GM04504 (cell line): ENCODE measurements around the gene STEAP1.
"Not testable (repeated sequence)": the region's sequence is repeated elsewhere in the genome, so short reads cannot be mapped to it uniquely, and the experiment has no call there.

ENCODE experiments used
- DNase-seq: peaks from one replicate; pipeline ENCODE4 v3.0.0-alpha.2; 2012; ENCODE audit warnings: low read depth

Gene STEAP1

DNA sequence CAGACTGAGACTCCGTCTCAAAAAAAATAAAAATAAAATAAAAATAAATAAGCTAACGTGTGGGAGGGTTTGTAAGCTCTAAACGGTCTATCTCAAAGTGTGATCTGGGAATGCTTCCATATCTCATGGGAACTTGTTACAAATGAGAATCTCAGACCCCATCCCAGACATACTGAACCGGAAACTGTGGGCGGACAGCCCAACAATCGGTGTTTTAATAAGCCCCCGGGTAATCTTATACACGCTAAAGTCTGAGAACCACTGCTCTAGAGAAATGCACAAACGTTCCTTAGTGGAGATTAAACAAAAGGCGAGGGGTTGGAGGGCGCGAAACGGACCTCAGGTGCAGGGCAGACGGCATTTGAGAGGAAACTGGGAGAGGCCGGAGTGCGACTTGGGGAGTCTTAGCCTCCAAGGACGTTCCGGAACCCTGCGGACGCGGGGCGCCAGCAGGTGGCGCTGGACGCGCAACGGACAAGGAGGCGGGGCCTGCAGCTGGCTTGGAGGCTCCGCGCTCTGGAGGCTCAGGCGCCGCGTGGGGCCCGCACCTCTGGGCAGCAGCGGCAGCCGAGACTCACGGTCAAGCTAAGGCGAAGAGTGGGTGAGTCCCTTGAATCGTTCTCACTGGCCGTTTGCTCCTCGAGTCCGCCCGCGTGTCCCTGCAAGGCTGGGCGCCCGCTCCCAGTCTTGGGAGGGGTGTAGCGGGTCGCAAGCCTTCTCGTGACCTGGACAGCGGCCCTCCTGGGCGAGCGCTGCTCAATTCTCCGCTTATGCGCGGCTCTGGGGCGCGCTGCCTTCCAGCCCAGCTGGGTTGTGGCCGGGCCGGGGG, at the start of gene STEAP1:
TSS of gene STEAP1 (plus strand) at position 527 of the 829 bp plus-strand sequence. CDS start 5,320 bp downstream, outside the sequence.
- DNase-seq = peak; percentile 78

DNA sequence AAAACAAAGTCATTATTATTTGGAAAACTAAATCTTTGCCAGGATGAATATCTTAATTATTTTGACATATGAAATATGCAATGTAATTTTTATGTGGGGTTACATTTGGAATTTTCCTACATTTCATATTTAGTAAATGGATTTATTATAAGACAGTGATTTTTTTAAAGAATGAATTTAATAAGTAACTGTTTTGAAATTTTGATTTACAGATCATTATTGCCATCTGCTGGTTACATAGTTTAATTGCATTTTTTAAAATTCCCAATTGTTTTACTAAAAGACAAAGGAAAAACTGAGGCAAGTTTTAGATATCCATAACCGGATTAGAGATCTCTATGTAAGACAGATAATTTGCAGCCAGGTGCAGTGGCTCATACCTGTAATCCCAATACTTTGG, 39.3 kb upstream of the STEAP1 start:
- not testable (repeated sequence) for DNase-seq

DNA sequence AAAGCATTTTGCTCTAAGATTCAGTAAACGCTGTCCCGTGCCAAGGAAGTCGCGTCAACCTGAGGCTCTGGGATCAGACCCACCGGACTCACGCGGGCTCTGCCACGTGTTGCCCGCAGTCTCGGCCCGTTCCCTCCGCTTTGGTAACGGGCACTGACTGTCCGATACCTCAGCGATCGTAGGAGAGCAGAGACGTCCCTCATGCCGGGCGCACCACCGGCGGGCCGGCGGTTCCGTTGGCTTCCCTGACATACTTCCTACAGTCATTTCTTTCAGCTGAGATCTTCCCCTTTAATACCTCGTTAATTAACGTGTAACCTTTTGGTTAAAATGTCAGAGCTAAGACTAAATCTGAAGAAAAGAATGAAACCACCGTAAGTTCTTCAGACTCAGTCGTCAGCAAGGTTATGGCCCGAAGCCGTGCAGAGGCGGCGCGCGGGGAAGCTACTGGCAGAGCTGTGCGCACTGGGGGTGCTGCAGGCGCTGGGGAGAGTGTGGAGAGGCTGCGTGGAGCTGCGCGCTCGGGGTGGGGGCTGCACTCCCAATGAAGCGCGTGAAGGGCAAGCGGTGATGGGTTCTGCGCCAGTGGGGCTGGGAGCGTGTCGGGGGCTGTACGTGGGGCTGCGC, 35.6 kb upstream of the STEAP1 start:
- not testable (repeated sequence) for DNase-seq

DNA sequence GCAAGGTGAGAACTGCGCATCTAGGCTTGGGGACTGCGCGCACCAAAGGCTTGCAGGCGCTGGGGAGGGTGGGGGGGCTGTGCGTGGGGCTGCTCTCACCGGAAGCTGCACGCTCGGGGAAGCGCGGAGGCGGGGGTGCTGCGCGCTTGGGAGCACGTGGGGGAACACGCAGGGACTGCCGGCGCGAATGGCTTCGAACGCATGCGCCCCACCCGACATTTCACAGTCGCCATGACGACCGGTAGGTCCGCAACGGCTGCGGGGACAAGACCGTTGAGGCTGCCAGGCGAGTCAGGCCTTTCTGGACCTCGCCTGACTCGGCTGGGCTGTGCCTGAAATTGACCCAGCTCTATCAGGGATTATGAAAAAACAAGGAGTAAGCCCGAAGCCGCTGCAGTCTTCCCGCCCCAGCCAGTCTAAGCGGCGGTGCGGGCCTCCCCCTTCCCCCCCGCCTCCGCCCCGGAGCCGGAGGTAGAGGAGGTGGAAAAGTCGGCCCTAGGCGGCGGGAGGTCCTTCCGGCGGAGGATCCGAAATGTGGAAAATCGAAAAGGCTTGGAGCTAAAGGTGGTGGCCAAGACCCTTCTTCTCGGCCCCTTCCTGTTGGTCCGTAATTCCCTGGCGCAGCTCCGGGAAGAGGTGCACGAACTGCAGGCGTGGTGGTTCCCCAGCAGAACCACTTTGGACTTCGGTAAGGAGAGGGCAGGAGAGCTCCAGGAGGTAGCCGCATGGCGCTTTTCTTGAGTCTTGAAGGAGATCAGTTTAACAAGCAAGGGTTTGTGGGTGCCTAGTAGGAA, 34.9 kb upstream of the STEAP1 start:
- DNase-seq = no peak

DNA sequence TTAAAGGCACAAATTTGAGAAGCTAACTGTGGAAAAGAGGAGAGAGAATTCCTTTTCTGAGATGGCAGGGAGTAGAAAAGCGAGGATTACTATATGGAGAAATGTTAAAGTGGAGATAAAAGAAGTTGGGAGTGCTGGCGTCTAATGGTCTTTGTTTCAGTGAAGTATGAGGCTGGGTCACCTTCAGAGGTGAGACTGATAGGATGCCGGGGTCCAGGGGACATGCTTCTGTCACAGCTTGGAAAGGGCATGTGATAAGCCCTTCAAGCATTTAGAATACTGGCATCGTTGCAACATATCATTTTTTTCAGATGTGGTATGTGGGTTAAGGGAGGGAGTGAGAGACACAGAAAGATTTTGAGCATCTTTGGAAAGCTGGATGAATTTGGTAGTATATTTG, 34.1 kb upstream of the STEAP1 start:
- not testable (repeated sequence) for DNase-seq

DNA sequence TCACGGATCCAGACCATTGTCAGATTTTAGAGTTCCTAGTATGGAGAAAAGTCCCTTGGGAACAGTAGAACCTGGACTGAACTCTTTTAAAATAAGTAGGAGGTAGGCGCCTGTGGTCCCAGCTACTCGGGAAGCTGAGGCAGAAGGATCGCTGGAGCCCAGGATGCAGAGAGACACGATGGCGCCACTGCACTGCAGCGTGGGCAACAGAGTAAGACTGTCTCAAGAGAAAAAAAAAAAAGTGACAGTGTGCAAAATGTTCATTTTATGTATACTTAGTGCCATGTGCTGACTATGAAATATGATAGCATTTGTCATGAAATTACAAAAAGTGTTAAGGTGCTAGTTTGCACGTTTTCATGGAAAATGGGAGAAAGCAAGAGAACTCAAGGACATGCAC, 22.5 kb upstream of the STEAP1 start:
- not testable (repeated sequence) for DNase-seq

DNA sequence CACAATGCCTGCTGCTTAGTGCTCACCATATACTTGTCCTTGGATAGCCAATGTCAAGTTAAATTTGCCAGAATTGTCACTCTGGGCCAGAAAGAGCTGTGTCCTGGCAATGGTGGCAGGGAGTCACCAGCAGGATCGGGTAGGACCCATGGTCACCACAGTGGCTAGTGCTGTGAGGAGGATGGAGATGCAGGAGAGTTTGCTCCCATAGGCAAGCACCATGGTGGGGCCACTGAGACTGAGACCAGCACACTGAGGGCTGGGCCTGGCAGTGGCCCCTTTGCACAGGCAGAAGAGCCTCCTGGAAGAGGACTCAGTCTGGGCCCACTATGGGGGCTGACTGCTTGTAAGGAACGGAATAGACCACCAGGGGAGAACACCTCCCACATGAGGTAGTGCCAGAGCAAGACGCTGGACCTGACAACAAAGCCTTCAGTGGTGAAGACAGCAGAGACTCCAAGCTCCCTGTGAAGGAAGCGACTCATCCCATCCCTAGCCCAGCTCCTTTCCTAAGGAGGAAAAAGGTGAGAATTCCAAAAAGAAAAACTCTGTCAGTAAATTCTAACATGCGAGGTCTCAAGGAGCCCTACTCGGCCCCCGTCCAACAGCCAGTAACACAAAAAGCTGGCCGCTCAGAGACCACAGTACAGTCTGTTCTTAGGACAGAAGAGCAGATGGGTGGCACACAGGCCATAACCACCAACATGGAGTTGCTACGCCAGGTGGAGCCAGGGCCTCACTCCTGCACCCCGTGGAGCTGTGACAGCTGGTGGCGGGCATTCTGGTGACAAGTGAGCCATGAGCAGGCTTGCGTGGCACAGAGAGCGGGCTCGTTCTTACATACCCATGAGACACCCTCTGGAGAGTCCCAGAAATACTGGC, 6.9 kb upstream of the STEAP1 start:
- not testable (repeated sequence) for DNase-seq

DNA sequence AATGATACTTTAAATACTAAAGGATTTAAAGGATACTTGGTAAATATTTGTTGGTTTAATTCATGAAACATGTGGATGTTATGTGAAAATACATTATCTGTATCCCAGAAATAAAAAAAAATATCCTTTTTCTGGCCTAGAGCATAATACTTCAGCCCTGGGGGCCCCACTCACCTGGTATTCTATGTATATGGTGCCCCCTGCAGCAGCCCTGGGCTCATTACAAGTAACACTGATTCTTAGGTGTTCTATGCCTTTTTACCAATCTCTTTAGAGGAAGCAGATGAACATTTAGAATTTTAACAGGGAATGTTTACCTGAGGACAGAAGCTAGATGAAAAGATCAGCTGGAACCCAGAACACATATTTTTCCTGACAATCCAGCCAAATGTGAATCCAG, 4.8 kb upstream of the STEAP1 start:
- DNase-seq = not testable (repeated sequence)

DNA sequence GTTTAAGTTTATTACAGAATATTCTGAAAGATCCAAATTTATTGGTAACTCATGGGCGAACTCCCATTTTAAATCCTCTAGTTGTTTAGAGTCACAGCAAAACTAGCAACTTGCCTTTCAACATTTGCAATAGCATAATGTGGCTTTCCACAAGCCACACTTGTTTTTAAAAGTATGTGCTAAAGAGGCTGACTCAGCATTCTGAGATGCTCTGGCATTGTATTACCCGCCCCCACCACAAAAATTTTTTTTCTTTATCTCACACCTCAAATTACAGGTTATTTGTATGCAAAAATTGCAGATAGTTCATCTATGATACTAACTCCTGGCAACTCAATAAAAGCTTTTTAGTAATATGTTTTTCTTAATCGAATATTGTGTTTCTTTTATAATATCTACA, 2.4 kb upstream of the STEAP1 start:
- not testable (repeated sequence) for DNase-seq

DNA sequence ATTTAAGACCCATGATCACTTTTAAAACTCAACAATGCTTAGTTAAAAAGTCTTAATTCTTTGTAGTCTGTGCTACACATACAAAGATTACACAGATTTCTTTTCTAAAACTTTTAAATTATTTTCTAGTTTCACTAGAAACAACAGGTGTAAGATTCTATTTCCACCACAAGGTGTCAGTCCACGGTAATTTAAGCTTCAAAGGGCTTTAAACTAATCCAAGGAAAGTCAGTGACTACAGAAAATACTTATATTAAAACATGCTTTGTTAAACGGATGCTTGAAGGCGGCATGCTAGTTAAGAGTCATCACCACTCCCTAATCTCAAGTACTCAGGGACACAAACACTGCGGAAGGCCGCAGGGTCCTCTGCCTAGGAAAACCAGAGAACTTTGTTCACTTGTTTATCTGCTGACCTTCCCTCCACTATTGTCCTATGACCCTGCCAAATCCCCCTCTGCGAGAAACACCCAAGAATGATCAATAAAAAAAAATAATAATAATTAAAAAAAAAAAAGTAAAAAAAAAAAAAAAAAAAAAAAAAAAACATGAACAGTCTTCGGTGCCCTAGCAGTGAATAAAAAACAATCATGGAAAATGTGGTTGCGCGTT, 1.5 kb upstream of the STEAP1 start:
- peak; percentile 31 for DNase-seq

DNA sequence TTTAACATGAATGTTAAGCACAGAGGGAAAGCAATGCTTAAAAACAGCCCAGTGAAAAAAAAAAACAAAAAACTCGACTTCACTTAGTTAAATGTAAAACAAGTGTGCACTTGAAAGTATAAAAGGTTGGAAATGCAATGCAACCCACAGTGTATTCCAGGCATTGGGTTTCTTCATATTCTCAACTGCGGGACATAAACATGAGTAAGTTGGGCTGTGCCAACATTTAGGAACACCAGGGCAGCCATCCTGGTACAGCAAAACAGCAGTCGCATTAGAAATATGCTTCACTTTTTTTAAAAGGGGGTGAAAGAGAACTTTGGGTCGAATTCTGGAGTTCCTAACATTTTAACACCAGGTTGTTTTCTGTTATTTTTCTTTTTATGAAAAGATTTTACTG, 937 bp downstream of the STEAP1 start:
- DNase-seq = no peak

DNA sequence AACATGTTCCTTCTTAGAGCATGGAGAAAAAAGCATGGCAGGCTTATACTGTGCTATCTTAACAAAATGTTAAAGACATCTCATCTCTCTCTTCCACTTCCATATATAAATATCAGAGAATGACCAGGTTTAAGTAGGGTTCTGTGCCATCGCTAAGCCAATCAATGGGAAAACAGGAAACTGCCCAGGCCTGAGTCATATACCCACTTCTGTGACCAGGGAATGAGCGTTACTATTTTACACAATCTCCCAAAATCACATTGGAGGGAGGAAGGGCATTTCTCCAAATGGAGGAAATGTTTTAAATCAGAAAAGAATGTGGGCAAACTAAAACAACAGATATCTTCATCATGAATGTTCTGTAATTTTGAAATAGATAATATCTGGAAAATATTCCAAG, 3.1 kb downstream of the STEAP1 start:
- DNase-seq = peak; percentile 26

DNA sequence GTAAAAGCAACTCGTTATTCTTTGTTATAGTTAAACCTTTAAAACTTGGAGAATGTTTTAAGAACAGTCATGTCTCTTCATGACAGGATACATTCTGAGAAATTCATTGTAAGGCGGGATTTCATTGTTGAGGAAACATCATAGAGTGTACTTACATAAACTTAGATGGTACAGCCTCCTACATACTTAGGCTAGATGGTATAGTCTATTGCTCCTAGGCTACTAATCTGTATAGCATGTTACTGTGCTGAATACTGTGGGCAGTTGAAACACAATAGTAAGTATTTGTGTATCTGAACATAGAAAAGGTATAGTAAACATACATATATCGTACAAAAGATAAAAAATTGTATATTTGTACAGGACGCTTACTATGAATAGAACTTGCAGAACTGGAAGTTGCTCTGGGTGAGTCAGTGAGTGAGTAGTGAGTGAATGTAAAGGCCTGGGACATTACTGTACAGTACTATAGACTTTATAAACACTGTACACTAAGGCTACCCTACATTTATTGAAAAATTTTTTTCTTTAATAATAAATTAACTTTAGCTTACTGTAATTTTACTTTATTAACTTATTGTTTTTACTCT, 3.6 kb downstream of the STEAP1 start:
- DNase-seq = not testable (repeated sequence)

DNA sequence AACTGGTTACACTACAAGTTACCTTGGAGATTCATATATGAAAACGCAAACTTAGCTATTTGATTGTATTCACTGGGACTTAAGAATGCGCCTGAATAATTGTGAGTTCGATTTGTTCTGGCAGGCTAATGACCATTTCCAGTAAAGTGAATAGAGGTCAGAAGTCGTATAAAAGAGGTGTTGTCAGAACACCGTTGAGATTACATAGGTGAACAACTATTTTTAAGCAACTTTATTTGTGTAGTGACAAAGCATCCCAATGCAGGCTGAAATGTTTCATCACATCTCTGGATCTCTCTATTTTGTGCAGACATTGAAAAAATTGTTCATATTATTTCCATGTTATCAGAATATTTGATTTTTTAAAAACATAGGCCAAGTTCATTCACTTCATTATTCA, 9.3 kb downstream of the STEAP1 start:
- no peak for DNase-seq

DNA sequence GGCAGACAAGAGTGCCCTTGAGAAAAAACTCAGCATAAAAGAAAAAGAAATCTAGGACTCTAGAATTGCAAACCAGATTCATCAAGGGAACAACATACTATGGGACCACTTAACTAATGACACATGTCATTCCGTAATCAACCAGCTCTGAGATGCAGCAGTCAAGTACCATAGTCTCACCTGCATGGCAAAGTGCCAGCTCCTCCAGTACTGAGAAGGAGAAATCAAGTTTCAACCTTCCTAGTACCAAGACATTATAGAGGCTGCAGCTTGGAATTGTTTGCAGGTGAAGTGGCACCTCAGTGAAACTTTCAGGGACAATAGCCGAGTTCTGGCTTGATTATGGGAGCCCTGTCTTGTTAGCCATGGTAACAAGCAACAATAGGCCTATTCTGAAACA, 11.5 kb downstream of the STEAP1 start:
- no peak for DNase-seq

DNA sequence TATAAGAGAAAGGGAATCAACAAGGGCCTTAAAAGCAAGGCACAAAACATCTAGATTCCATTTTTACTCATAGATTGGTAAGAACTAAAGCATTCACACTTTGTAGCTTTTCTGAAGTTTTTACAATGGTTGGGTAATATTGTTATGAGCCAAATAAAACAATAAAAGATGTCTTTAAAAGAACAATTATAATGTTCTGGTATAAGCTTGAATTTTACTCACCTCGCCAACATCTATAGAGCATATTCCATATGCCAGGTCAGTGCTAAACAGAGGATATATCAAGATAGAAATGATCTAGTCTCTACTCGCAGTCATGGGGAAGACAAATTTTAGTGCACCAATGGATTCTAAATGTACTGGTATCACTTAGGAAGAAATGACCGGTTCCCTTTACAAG, 11.9 kb downstream of the STEAP1 start:
- DNase-seq = no peak

DNA sequence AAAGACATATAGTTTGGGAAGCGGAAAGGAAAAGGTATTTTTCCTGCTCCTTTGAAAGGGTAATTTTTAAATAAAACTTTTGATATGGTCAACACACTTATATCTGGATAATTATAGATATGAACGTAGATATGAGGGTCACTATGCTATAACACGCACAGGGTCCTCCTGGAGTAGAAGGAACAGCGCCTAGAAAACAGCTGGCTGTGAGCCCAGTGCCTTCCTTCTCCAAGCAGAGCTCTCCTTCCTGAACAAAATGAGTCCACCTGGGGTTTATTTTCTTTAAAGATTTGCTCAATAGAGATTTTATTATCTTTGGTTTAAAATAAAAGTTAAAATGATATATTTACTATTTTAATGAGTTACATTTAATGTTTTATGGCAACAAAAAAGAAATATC, 13.1 kb downstream of the STEAP1 start:
- DNase-seq = no peak

DNA sequence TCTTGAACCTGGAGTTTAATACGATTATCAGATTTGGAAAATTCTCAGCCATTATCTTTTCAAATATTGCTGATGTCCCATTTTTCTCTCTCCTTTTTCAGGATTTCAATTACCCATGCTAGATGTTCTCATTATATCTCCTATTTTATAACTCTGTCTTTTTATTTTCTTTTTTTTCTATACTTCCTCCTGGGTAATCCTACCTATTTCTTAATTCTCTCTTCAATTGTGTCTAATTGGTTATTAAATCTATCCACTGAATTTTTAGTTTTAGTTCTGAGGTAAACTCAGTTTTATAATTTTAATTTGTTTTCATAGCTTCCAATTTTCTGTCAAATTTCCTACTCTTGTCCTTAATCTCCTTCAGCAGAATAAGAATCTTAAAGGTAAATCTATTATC, 15.6 kb downstream of the STEAP1 start:
- DNase-seq = no peak

DNA sequence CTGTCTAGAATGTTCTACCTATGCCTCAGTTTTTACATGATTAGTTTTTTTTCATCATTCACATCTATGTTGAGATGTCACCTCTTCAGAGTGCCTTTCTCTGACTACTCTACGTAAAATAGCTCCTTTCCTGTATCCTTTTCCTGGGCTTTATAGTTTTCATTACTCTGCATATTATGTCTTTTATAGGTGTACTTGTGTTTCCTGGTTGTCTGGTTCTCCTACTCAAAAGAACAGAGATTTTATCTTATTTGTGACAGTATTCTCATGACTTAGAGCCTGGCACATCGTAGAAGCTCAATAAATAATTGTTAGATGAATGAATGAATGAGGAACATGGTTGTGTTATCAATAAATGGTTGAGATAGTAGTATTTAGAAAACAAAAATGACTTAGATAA, 17.9 kb downstream of the STEAP1 start:
- no peak for DNase-seq

DNA sequence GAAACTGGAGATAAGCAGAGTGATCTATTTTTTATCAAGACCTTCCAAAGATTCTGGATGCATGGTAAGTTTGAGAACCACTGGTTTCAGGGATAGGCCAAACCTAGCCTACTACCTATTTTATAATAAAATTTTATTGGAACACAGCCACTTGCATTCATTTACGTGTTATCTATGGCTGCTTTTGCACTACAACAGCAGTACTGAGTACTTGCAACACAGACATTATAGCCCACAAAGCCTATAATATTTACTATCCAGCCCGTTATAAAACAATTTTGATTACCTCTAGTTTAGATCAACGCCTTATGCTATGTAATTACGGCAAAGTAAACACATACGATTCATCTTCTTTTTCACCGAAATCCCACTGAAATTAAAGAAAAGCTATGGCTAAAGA, 18.4 kb downstream of the STEAP1 start:
- DNase-seq = no peak
